ENCODE data around the gene ASS1.

ASS1 gene

DNA sequence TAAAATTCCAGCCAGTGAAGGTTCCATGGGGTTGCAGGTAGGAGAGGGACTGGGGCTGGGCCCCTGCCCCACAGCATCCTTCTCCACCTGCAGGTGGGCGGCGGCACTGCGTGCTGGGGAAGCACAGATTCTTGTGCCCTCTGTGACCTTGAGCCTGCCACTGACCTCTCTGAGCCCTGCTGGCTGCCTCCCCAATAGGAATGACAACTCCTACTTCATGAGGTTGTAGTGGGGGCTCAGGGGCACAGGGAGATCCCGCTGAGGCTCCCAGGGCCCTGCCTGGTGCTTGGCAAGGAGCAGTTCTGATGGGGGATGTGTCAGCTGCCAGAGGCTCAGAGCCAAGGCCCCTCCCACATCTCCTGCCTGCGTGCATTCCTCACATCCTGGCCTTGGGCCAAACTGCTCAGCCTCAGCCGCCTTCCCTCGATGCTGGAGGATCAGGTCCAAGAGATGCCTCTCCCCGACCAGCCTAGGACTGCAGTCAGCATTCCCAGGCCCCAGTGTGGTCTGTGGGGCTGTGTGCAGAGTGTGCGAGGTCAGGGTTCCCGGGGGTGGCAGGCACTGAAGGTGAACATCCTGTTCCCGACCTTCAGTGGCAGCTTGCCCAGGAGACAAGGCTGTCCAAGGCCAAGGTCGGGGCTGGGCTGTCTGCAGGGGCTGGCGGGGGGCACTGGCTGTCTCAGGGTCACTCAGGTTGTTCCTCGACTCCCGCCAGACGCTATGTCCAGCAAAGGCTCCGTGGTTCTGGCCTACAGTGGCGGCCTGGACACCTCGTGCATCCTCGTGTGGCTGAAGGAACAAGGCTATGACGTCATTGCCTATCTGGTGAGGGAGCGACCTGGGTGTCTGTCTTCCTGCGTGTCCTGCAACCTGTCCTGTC, 7.0 kb downstream of the ASS1 start:
- DNase-seq (ENCODE audit: insufficient read length, low spot score) (no peak), FAIRE-seq (no peak)
- no peak for TF ChIP-seq PAX5 (IDR thresholded peaks at IDR 0.05; ENCODE audit: insufficient read depth, low read length, severe bottlenecking)

- FAIRE-seq (no peak), DNase-seq (ENCODE audit: insufficient read length, low spot score) (no peak)
- TF ChIP-seq POU2F2 (IDR thresholded peaks at IDR 0.05; ENCODE audit: low read depth, low read length) (no peak), TAF1 (IDR thresholded peaks at IDR 0.05; ENCODE audit: low read depth, low read length) (no peak), SPI1 (IDR thresholded peaks at IDR 0.05; ENCODE audit: low read depth, low read length) (no peak), PAX5 (IDR thresholded peaks at IDR 0.05; ENCODE audit: insufficient read depth, low read length, severe bottlenecking) (no peak), POLR2AphosphoS5 (IDR thresholded peaks at IDR 0.05; ENCODE audit: low read depth, low read length) (no peak), POLR2A (IDR thresholded peaks at IDR 0.05; ENCODE audit: low read depth, low read length) (no peak)
Measured at GRCh38 chr9:130452835-130453234, 8.1 kb downstream of the ASS1 start.

- DNase-seq (ENCODE audit: insufficient read length, low spot score): no peak
- no peak for FAIRE-seq
- TF ChIP-seq POU2F2 (IDR thresholded peaks at IDR 0.05; ENCODE audit: low read depth, low read length): no peak
- TF ChIP-seq POLR2AphosphoS5 (IDR thresholded peaks at IDR 0.05; ENCODE audit: low read depth, low read length): no peak
- TF ChIP-seq SPI1 (IDR thresholded peaks at IDR 0.05; ENCODE audit: low read depth, low read length): no peak
- TF ChIP-seq PAX5 (IDR thresholded peaks at IDR 0.05; ENCODE audit: insufficient read depth, low read length, severe bottlenecking): no peak
- TF ChIP-seq POLR2A (IDR thresholded peaks at IDR 0.05; ENCODE audit: low read depth, low read length): no peak
- TF ChIP-seq TAF1 (IDR thresholded peaks at IDR 0.05; ENCODE audit: low read depth, low read length): no peak
Measured at GRCh38 chr9:130453487-130453886, 8.7 kb downstream of the ASS1 start.

GRCh38 chr9:130454096-130454811, 9.5 kb downstream of the ASS1 start:
- DNase-seq (ENCODE audit: insufficient read length, low spot score): no peak
- TF ChIP-seq SPI1 (IDR thresholded peaks at IDR 0.05; ENCODE audit: low read depth, low read length) (no peak), POU2F2 (IDR thresholded peaks at IDR 0.05; ENCODE audit: low read depth, low read length) (no peak), POLR2AphosphoS5 (IDR thresholded peaks at IDR 0.05; ENCODE audit: low read depth, low read length) (no peak), POLR2A (IDR thresholded peaks at IDR 0.05; ENCODE audit: low read depth, low read length) (no peak), PAX5 (IDR thresholded peaks at IDR 0.05; ENCODE audit: insufficient read depth, low read length, severe bottlenecking) (no peak), TAF1 (IDR thresholded peaks at IDR 0.05; ENCODE audit: low read depth, low read length) (no peak)
- no peak for FAIRE-seq

GRCh38 chr9:130454812-130455325, 10.1 kb downstream of the ASS1 start:
- DNase-seq (ENCODE audit: insufficient read length, low spot score) (no peak), FAIRE-seq (no peak)
- TF ChIP-seq POU2F2 (IDR thresholded peaks at IDR 0.05; ENCODE audit: low read depth, low read length): no peak

DNA sequence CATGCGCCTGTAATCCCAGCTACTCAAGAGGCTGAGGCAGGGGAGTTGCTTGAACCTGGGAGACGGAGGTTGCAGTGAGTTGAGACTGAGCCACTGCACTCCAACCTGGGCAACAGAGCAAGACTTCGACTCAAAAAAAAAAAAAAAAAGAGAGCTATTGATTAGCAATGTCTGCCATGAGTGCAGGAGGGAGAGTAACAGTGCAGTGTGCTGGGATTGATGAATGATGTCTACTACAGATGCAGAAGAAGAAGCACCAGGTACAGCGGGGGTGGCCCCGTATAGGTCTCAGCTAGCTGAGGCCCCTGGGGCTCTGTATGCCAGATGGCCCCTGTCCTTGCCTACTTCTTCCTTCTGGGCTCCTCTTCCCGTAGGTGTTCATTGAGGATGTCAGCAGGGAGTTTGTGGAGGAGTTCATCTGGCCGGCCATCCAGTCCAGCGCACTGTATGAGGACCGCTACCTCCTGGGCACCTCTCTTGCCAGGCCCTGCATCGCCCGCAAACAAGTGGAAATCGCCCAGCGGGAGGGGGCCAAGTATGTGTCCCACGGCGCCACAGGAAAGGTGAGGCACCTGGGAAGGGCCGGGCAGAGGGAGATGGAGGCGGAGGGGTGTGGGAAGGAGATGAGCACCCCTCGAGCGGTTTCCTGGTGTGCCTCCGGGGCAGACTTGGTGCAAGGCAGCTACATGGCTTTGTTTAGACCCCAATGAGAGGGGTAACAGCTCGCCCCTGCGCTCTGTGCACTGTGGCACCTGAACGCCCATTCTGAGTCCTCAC, 13.5 kb downstream of the ASS1 start:
- DNase-seq (ENCODE audit: insufficient read length, low spot score) (no peak), FAIRE-seq (no peak)
- TF ChIP-seq POLR2A (IDR thresholded peaks at IDR 0.05; ENCODE audit: low read depth, low read length): no peak
- TF ChIP-seq POU2F2 (IDR thresholded peaks at IDR 0.05; ENCODE audit: low read depth, low read length): no peak
- no peak for TF ChIP-seq PAX5 (IDR thresholded peaks at IDR 0.05; ENCODE audit: insufficient read depth, low read length, severe bottlenecking)
- no peak for TF ChIP-seq POLR2AphosphoS5 (IDR thresholded peaks at IDR 0.05; ENCODE audit: low read depth, low read length)

GRCh38 chr9:130458804-130459067, 14.0 kb downstream of the ASS1 start:
- FAIRE-seq: no peak
- TF ChIP-seq TAF1 (IDR thresholded peaks at IDR 0.05; ENCODE audit: low read depth, low read length): no peak
- TF ChIP-seq POLR2A (IDR thresholded peaks at IDR 0.05; ENCODE audit: low read depth, low read length): no peak
- no peak for TF ChIP-seq PAX5 (IDR thresholded peaks at IDR 0.05; ENCODE audit: insufficient read depth, low read length, severe bottlenecking)
- no peak for TF ChIP-seq POLR2AphosphoS5 (IDR thresholded peaks at IDR 0.05; ENCODE audit: low read depth, low read length)
- TF ChIP-seq POU2F2 (IDR thresholded peaks at IDR 0.05; ENCODE audit: low read depth, low read length): no peak
- TF ChIP-seq SPI1 (IDR thresholded peaks at IDR 0.05; ENCODE audit: low read depth, low read length): no peak

GRCh38 chr9:130459151-130459550, 14.4 kb downstream of the ASS1 start:
- TF ChIP-seq POU2F2 (IDR thresholded peaks at IDR 0.05; ENCODE audit: low read depth, low read length) (no peak), PAX5 (IDR thresholded peaks at IDR 0.05; ENCODE audit: insufficient read depth, low read length, severe bottlenecking) (no peak), POLR2A (IDR thresholded peaks at IDR 0.05; ENCODE audit: low read depth, low read length) (no peak), SPI1 (IDR thresholded peaks at IDR 0.05; ENCODE audit: low read depth, low read length) (no peak), TAF1 (IDR thresholded peaks at IDR 0.05; ENCODE audit: low read depth, low read length) (no peak), POLR2AphosphoS5 (IDR thresholded peaks at IDR 0.05; ENCODE audit: low read depth, low read length) (no peak)
- FAIRE-seq: no peak
- no peak for DNase-seq (ENCODE audit: insufficient read length, low spot score)

More at GRCh38 chr9:130458804-130459067, 14.0 kb downstream of the ASS1 start:
- DNase-seq (ENCODE audit: insufficient read length, low spot score): no peak

DNA sequence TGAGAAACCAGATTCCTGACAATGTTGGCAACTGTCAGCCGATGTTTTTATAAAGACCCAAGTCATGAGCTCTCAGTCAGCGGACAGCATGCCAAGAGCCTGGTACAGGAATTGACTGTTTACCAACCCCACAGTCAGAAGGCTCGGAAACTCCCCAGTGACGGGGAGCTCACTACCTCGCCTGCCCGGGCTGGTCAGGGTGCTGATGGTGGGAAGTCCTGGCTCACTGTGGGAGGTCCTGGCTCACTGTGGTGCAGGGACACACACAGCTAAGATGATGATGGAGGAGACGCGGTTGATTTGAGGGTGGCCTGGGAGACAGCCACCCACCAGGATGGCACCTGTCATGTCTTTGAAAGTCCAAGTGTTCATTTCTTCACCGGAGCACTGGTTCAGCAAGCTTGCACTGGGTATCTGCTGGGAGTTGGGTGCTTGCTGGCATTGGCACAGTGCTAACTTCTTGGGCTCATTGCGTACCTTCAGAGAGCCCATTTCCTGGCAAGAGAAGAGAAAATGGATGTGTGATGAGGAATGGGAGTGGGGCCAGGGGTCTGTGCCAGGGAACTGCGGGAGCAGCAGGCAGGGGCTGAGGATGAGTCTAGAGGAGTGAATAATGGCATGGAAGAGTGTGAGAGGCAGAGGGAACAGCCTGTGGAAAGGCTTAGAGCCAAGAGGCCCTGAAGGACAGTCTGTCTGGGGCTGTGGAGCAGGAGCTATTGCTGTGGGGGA, 15.3 kb downstream of the ASS1 start:
- TF ChIP-seq TAF1 (IDR thresholded peaks at IDR 0.05; ENCODE audit: low read depth, low read length) (no peak), POLR2AphosphoS5 (IDR thresholded peaks at IDR 0.05; ENCODE audit: low read depth, low read length) (no peak), POU2F2 (IDR thresholded peaks at IDR 0.05; ENCODE audit: low read depth, low read length) (no peak), POLR2A (IDR thresholded peaks at IDR 0.05; ENCODE audit: low read depth, low read length) (no peak), SPI1 (IDR thresholded peaks at IDR 0.05; ENCODE audit: low read depth, low read length) (no peak), PAX5 (IDR thresholded peaks at IDR 0.05; ENCODE audit: insufficient read depth, low read length, severe bottlenecking) (no peak)
- FAIRE-seq (no peak), DNase-seq (ENCODE audit: insufficient read length, low spot score) (no peak)
